ENCODE data around the gene TCTA. TPM values are rescaled to one million over a fixed set of nuclear protein-coding genes. Genes with fewer than 3 reads are reported as not detected.

The TCTA gene
- total and polyA plus RNA-seq, 2 donors = 12.7 to 24.5 TPM

GRCh38 chr3:49461443-49462171, 49.4 kb downstream of the TCTA start:
- 90% methylated on average over 1 of the region's 1 CpG for WGBS
- Histone ChIP-seq H3K27me3 (ENCODE audit: control insufficient read depth in 2 of 2, insufficient read depth in 1 of 2, low read length in 1 of 2) (no peaks in the 10 kb centered on the region), H3K4me1 (ENCODE audit: control insufficient read depth in 2 of 2, insufficient read depth in 2 of 2, low read length in 2 of 2) (peaks cover 0 to 7% of the 10 kb centered on the region in 2 donors), H3K36me3 (ENCODE audit: control insufficient read depth in 2 of 2, insufficient read depth in 2 of 2, low read length in 1 of 2) (no peaks in the 10 kb centered on the region), H3K4me3 (ENCODE audit: low read length in 2 of 2) (no peak overlapping the region), H3K9me3 (ENCODE audit: control insufficient read depth in 2 of 2, insufficient read depth in 1 of 2, low read length in 1 of 2) (no peaks in the 10 kb centered on the region), H3K27ac (ENCODE audit: low read depth in 1 of 2, low read length in 1 of 2) (peak overlapping the region in 1 of 2 donors; percentile 7)
- no peak for DNase-seq (ENCODE audit: low read depth in 6 of 9, low spot score in 9 of 9)

GRCh38 chr3:49462222-49462621, 50.0 kb downstream of the TCTA start:
- Histone ChIP-seq H3K4me3 (ENCODE audit: low read length in 2 of 2) (no peak overlapping the region), H3K9me3 (ENCODE audit: control insufficient read depth in 2 of 2, insufficient read depth in 1 of 2, low read length in 1 of 2) (no peaks in the 10 kb centered on the region), H3K36me3 (ENCODE audit: control insufficient read depth in 2 of 2, insufficient read depth in 2 of 2, low read length in 1 of 2) (no peaks in the 10 kb centered on the region), H3K27ac (ENCODE audit: low read depth in 1 of 2, low read length in 1 of 2) (no peak overlapping the region), H3K27me3 (ENCODE audit: control insufficient read depth in 2 of 2, insufficient read depth in 1 of 2, low read length in 1 of 2) (no peaks in the 10 kb centered on the region), H3K4me1 (ENCODE audit: control insufficient read depth in 2 of 2, insufficient read depth in 2 of 2, low read length in 2 of 2) (peaks cover 0 to 7% of the 10 kb centered on the region in 2 donors)
- WGBS = 97% methylated on average over 3 of the region's 3 CpGs
- DNase-seq (ENCODE audit: low read depth in 6 of 9, low spot score in 9 of 9) = no peak

- Histone ChIP-seq H3K9me3 (ENCODE audit: control insufficient read depth in 2 of 2, insufficient read depth in 1 of 2, low read length in 1 of 2) (peaks cover 0 to 4% of the 10 kb centered on the region in 2 donors), H3K27me3 (ENCODE audit: control insufficient read depth in 2 of 2, insufficient read depth in 1 of 2, low read length in 1 of 2) (no peaks in the 10 kb centered on the region), H3K27ac (ENCODE audit: low read depth in 1 of 2, low read length in 1 of 2) (no peak overlapping the region), H3K4me1 (ENCODE audit: control insufficient read depth in 2 of 2, insufficient read depth in 2 of 2, low read length in 2 of 2) (peaks cover 5 to 16% of the 10 kb centered on the region in 2 donors), H3K4me3 (ENCODE audit: low read length in 2 of 2) (no peak overlapping the region), H3K36me3 (ENCODE audit: control insufficient read depth in 2 of 2, insufficient read depth in 2 of 2, low read length in 1 of 2) (no peaks in the 10 kb centered on the region)
- WGBS = 97% methylated on average over 18 of the region's 18 CpGs
- DNase-seq (ENCODE audit: low read depth in 6 of 9, low spot score in 9 of 9) = no peak
Measured at GRCh38 chr3:49465270-49466034, 53.2 kb downstream of the TCTA start.

Other genes with a start within 250 kb of the TCTA start
- gene CCDC71, start 246.1 kb upstream of the TCTA start, total RNA-seq = 19.4 TPM
- gene CCDC71, start 246.1 kb upstream of the TCTA start, polyA plus RNA-seq = 15.5 TPM
- 9.4 TPM for gene KLHDC8B, start 240.8 kb upstream of the TCTA start, total RNA-seq
- 24.4 TPM for gene KLHDC8B, start 240.8 kb upstream of the TCTA start, polyA plus RNA-seq
- gene C3orf62, start 135.2 kb upstream of the TCTA start, total RNA-seq = 2.3 TPM
- gene C3orf62, start 135.2 kb upstream of the TCTA start, polyA plus RNA-seq = 15.6 TPM
- 20.0 TPM for gene USP4, start 72.4 kb upstream of the TCTA start, total RNA-seq
- gene USP4, start 72.4 kb upstream of the TCTA start, polyA plus RNA-seq = 57.8 TPM
- gene GPX1, start 54.1 kb upstream of the TCTA start, total RNA-seq = 204 TPM
- 384 TPM for gene GPX1, start 54.1 kb upstream of the TCTA start, polyA plus RNA-seq
- gene RHOA, start 447 bp upstream of the TCTA start, total RNA-seq = 202 TPM
- gene RHOA, start 447 bp upstream of the TCTA start, polyA plus RNA-seq = 368 TPM
- 4.1 TPM for gene AMT, start 10.1 kb downstream of the TCTA start, total RNA-seq
- gene AMT, start 10.1 kb downstream of the TCTA start, polyA plus RNA-seq = 40.0 TPM
- 4.8 TPM for gene NICN1, start 16.9 kb downstream of the TCTA start, total RNA-seq
- 9.2 TPM for gene NICN1, start 16.9 kb downstream of the TCTA start, polyA plus RNA-seq
- 8.5 TPM for gene DAG1, start 57.8 kb downstream of the TCTA start, total RNA-seq
- gene DAG1, start 57.8 kb downstream of the TCTA start, polyA plus RNA-seq = 11.5 TPM
- gene BSN, start 142.1 kb downstream of the TCTA start, total RNA-seq = 0.09 TPM
- gene BSN, start 142.1 kb downstream of the TCTA start, polyA plus RNA-seq = 0.09 TPM

Data from thymus (tissue), 11 donors.